ENCODE measurements around the gene CABP1.

CABP1 gene

DNA sequence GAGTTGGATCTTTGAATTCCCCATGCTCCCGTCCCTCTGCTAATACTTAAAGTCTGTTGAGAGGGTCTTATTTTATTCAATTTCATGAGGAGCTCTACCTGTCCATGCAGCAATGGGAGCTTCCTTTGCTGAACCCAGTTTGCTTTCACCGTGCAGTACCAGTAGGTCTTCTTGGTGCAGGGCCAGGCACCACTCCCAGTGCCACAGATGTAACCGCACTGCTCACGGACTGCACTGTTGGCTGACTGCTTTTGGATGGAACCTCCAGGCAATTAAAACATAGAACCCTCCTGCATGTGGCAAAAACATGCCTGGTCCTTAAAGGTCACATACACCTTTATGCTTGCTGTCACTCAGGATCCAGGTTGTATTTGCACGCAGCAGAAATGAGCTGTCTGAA lies 9.3 kb upstream of the CABP1 start:
- no peak for DNase-seq

DNA sequence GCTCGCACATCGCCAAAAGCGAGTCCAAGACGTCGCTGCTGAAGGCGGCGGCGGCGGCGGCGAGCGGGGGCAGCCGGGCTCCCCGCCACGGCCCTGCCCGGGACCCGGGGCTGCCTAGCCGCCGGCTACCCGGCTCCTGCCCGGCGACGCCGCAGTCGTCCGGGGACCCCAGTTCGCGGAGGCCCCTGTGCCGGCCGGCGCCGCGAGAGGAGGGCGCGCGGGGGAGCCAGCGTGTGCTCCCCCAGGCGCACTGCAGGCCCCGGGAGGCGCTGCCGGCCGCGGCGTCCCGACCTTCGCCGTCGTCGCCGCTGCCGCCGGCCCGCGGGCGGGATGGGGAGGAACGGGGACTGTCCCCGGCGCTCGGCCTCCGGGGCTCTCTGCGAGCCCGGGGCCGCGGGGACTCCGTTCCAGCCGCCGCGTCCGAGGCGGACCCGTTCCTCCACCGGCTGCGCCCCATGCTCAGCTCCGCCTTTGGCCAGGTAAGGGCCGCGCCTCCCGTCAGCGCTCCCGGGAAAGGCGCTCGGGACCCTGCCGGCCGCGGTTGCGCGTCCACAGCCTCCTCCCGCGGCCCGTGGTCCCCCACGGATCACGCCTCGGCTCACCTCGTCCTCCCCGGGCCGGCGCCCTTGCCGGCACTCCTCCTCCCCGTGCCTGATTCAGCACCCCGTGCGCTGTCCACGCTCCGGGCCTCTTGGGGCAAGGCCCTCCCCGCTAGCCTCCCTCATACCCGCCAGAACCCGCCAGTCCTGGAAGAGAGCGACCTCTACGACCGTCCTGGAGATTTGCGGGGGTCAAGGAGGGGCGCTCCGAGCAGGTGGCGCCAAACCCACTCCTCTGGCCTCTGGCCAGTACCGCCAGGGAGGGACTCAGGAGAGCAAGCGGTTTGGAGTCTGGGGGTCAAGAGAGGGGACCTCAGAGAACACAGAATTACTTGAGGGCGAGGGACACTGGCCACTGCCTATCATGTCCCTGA lies 721 bp downstream of the CABP1 start:
- peak in 1 of 2 experiments; percentile 5 for DNase-seq

DNA sequence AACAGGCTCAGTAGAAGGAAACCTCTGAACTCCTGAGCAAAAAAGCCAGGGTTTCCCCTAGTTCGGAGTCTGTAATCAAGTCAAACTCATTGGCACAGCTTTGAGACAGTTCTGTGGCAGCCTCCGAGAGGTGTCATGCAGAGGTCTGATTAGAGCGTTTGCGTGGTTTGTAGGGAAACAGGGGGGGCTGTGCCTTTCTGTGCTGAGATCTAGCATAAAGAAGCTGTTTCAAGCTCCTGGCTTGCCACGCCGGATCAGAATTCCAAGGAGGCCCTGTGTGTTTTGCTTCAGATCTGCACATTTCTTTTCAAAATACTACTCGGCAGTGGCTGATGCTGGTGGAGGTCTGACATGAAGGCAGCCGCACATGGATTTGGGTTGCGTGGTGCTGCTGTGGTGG lies 1.7 kb downstream of the CABP1 start:
- DNase-seq, result no peak

DNA sequence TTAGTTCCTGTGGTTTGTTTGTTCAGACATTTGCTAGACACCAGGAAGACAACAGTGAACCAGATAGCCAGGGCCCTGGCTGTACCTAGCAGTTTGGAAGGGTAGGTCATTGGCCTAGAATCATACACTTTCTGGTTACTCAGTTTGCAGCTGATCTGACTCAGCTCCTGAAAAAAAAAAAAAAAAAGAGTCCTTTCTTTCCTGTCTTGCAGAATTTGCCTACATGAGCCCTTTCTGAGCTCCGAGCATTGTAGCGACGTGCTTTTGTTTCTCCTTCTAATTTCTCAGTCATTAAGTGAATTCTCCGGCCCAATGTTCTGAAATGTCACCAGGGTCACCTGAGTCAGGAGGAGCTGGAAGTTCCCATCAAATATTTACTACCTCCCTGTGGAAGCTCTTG lies 2.4 kb downstream of the CABP1 start:
- no peak for DNase-seq

DNA sequence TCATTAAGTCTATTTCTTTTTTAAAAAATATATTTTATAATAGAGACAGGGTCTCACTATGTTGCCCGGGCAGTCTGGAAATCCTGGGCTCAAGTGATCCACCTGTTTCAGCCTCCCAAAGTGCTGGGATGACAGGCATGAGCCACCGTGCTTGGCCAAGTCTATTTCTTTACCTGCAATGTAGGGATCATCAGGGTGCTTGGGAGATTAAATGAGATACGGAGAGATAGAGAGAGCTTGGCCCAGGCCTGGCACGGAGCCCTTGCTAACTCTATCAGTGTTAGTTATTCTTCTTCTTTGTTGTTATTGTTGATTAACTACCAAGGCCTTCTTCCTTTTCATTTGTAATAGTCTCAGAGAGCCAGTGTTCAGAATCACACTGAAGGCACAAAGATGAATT lies 3.1 kb downstream of the CABP1 start:
- DNase-seq, result no peak

DNA sequence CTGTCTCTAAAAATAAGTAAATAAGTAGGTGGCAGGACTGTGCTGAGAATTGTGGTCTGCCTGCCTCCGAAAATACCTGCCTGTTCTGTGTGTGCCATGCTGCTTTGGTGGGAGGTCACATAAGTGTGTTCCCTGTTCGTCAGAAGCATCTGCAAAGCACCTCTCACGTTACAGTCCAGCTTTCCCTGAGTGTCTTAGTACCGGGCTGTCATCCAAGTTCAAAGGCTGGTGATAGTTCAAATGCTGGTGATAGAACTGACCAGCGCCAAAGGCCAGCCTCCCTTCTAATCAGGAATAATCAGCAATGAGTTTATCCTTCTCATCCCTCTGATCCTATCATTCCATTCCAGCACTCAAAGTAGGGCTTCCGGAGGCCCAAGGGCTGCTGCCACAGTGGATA lies 5.6 kb downstream of the CABP1 start:
- no peak for DNase-seq

DNA sequence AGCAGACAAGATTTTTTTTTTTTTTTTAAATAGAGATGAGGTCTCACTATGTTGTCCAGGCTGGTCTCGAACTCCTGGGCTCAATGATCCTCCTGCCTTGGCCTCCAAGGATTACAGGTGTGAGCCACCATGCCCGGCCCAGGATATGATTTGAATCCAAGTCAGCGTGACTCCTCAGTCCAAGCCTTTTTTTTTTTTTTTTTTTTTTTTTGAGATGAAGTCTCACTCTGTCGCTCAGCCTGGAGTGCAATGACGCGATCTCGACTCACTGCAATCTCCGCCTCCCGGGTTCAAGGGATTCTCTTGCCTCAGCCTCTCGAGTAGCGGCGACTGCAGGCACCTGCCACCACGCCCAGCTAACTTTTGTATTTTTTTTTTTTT lies 6.9 kb downstream of the CABP1 start:
- no peak for DNase-seq

DNA sequence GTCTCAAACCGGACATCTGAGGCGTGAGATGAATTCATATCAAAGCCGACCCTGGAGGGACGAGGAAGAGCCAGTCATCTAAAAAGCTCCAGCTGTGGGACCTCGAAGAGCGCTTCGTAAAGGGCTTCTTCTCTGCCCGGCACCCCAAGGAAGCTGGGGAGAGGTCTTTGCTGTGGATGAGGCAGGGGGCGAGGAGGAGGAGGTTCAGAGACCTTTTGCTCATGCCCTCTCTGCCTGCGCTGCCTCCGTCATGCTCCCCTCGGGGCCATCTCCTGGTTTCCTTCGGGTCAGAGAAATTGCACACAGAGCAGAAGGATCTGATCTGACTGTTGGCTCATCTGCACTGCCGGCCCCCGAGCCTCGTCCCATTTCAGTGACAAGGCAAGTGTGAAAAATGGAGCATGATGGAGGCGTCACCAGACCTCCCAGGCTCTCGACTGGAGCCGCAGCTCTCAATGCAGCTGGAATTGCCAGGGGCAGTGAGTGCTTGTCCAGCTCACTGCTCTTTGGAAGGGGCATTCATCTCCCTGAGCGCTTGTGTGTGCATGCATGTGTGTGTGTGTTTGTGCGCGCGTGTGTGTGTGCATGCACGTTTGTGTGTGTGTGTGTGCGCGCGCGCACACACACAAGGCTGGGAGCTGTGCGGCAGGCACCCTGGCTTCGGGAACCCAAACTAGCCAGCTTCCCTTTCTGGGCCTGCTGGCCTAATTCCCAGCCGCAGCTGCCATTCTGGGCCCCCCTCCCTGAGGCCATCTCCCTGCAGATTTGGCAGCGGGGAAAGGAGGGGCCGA lies 9.2 kb downstream of the CABP1 start:
- DNase-seq, result no peak

DNA sequence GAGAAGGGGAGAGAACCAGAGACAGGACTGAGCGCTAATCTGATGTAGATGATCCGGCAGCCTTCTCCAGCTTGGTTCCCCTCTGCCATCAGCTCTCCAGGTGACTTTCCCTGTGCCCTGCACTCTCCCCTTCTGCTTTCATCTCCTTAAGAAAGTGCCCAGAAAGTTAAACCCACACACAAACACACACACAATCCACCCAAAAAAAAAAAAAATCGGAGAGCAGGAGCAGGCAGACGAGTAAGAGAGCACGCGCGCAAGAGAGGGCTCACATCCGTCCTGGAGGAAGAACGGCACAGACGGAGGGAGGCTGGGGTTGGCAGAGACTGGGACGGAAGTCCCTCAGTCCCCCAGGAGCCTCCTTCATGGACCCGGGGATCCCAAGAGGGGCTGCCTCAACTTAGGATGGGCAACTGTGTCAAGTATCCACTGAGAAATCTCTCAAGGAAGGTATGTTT lies 9.8 kb downstream of the CABP1 start:
- no peak for DNase-seq

DNA sequence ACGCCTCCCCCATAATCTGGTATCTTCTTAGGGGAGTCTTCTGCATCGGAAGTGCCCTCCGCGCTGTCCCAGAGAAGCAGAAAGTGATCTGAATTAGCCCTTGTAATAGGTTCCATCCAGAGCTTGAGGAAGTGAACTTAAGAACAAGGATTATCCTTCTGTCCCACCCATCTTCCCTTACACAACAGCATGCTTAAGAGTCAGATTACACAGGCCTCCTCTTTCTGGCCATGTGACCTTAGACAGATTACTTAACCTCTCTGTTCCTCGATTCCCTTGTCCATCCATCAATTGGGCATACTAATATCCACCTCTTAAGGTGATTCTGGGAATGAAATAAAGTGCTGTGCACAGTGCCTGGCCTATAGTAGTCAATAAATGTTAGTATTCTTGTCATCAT lies 11.4 kb downstream of the CABP1 start:
- DNase-seq, result no peak

DNA sequence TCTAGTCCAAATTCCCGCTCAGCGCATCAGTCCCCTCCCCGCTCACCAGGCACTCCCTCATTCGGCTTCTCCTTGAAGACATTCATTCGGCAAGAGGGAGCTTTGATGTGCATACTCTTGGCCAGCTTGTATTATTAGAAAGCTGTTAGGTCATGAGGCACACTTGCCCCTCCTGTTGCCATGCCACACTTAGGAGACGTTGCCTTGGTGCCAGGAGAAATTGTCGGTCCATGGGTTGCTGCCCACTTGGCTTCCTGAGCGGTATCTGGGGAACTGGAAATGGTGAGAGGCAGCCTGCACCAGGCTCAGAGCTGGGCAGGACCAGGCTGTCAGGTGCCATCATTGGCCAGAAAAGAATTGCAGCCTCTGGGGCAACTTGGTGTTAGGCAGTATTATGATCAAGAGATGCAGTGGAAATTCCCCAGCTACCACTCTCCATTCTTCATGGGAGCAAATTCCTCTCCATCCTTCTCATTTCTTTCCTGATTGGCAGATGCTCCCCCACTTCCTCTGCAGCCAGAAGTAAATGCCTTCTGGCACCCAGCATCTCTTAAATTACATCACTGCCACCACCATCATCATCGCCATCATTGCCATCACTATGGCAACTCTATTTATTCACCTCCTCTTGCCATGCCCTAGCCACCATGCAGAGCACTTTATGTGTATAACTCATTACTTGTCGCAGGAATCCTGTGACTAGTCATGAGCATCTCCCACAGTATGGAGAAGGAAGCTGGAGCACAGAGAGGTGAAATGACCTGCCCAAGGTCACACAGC lies 12.4 kb downstream of the CABP1 start:
- DNase-seq, result no peak

DNA sequence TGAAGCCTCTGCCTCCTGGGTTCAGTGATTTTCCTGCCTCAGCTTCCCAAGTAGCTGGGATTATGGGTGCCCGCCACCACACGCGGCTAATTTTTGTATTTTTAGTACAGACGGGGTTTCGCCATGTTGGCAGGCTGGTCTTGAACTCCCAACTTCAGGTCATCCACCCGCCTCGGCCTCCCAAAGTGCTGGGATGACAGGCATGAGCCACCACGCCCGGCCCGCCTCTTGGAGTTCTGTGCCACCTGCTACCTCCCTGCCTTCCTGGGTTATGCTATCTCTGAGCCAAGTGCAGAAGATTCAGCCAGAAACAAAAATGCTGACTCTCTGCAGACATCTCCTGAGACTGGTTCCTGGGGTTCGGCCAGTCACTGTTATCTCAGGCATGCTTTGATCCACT lies 13.2 kb downstream of the CABP1 start:
- DNase-seq, result no peak

DNA sequence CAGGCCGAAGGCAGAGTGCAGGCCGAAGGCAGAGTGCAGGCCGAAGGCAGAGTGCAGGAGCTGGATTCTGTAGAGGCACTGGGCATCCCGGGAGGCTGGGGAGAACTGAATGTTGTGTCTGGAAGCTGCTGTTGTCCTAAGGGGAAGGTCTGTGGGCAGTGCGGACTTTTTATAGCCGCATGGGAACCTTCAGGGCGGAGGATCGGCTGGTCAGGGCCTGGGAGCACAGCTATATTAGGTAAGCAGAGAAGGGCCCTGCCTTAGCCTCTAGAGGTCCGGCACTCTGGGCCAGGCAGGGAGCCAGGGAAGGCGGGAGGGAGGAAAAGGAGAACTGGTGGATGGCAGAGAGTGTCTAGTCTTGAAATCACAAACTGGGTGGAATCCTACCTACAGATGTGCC lies 14.2 kb downstream of the CABP1 start:
- DNase-seq, result no peak

DNA sequence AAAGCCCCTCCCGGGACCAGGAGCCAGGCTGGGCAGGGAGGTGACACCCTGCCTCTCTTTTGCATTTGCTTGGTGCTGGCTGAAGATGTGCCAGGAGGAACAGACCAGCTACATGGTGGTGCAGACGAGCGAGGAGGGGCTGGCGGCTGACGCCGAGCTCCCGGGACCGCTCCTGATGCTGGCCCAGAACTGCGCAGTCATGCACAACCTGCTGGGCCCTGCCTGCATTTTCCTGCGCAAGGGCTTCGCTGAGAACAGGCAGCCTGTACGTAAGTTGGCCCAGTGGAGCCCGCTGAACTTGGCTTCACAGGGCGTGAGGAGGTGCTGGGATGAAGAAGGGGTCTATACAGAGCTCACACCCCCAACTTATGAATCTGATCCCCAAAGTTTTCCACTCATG lies 15.6 kb downstream of the CABP1 start:
- DNase-seq, result no peak

DNA sequence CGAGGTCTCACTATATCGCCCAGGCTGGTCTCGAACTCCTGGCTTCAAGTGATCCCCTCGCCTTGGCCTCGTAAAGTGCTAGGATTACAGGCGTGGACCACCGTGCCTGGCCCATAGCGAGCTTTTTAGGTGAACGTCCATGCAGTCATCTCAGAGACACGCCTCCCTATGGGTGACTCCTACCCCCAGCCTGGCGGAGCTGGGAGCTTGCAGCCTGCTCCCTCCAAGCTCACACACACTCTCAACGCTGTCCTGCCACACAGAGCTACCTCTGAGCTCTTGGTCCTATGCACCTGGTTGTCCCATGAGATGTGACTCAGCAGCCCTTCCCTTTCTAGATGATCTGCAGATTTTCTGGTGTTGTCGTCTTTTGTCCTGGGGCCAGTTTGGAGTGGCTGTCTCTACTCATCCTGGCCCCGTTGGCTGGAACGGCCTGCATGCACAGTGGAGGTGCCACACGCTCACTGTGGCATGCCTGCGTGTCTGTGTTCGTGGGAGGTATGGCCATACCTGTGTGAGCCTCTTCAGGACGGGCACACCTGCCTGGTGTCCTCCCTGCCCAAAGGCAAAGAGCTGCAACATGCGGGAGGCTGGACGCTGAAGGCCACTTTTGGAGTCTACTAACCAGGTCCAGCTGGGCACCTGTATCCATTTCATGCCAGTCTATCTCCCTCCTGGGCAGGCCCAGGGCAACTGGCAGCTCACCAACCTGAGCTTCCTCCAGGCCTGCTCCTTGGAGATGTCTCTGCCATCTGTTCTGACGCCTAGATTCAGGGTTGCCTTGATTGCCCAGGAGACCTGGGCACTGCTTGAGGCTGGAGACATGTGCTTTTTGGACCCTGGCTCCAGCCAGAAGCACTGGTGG lies 18.1 kb downstream of the CABP1 start:
- no peak for DNase-seq

DNA sequence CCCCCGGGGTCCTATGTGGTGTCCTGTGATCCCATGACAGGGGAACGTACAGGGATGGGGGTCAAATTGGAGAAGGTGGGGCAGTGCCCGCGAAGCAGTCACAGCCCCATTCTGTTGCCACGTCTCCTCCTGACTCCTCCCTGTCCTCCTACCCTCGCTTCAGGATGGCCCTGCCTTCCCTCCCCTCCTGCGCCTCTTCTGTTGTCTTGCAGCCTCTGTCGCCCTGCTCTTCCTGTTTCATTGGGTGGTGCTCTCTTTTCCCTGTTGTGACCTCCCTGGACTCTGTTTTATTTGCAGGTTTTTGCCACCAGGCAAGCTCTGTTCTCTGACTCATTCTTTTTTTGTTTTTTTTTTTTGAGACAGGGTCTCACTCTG lies 18.7 kb downstream of the CABP1 start:
- no peak for DNase-seq

DNA sequence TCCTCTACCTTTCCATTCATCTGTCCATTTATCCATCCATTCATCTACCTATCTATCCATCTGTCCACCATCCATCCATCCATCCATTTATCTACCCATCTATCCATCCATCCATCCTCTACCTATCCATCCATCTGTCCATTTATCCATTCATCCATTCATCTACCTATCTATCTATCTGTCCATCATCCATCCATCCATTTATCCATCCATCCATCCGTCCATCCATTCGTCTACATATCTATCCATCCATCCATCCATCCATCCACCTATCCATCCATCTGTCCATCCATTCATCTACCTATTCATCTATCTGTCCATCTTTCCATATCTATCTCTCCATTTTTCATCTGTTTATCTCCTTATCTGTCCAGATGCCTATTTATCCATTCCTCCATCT lies 21.0 kb downstream of the CABP1 start:
- DNase-seq, result no peak

DNA sequence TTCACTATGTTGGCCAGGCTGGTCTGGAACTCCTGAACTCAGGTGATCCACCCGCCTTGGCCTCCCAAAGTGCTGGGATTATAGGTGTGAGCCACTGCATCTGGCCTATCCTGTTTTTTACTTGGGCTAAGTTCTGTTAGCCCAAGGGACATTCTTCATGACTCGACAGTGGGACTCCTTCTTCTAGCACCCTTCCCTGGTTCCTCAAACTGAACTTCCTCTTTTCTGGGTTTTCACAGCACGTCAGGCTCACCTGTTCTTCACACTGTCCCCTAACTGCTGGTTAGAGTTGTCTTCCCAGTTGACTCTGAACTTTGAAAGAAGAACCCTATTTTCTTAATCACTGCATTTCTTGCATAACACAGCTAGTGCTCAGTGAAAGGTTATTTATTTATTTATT lies 22.5 kb downstream of the CABP1 start:
- DNase-seq, result no peak

DNA sequence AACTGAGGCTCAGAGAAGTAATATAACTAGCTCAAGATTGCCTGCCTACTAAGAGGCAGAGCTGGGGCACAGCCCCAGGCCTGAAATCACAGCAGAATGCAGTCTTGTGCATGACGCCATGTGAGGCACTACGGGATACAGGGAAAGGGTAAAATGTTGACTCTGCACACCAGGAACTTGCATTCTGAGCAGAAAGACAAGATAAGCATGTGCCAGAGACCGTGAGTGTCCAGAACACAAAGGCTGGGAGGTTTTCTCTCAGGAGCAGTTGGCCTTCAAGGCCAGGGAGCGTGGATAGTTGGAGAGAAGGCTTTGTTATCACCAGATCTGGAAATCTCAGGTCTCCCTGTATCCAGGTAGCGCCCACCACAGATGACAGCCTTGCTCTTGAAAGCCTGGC lies 23.3 kb downstream of the CABP1 start:
- DNase-seq, result no peak

DNA sequence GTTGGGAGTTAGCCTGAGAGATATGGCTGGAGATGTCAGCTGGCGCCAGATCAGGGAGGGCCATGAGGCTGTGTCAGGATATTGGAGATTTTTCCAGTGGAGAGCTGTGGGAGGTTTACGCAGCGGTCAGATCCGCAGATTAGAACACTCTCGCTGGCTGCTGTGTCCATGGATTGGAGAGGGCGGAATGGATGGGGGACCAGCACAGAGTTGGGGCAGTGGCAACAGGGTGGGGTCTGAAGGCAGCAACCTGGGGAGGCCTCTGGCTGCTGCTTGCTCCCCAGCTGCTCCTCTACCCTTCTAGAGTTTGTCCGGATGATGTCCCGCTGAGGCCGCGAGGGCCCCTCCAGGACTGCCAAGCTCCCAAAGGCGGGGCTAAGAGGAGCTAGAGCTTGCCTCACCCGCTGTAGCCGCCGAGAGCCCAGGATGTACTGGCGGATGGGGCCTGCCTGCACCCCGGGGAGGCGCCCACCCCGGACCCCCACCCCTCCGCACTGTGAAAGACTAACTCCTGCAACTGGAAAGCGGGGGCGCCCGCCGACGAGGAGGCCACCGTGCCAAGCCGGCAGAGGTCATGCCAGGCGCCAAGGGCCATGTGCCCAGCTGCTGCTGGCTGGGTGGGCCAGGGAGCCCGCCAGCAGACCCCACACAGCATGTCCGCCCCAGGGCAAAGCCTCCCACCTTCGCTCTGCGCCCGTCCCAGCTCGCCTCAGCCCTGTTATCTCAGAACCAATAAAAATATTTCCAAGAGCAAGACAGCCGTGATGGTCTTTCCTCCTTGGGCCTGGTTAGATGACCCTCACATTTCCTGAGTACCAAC lies 26.4 kb downstream of the CABP1 start:
- no peak for DNase-seq

DNA sequence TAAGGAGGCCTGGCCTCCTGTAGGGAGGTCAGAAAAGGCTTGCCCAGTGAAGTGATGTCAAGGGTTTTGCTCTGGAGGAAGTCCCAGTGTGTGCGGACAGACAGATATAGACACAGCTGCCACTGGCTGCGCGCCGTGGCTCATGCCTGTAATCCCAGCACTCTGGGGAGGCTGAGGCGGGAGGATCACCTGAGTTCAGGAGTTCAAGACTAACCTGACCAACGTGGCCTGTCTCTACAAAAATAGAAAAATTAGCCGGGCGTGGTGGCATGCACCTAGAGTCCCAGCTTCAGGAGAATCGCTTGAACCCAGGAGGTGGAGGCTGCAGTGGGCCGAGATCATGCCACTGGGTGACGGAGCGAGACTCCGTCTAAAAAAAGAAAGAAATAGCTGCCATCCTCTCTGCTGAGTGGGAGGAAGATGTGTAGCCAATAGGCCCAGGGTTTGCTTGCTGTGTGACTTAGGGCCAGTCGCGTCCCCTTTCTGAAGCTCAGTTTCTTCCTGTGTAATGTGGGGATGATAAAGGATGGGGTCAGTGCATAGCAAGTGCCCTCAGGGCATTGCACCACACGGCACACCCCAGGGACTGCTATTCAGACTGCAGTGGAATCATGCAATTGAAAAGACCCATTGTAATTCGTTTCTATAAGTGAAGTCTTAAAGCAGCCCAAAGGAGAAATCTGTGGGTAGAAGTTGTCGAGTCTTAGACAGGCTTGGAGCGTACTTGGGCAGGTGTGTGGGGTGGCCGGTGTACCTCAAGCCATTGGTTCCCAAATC lies 27.9 kb downstream of the CABP1 start:
- DNase-seq, result no peak

Measured in NCI-H2081 (cell line).